HG02798 (cell line): ENCODE results near the gene PREP.
"Not testable (repeated sequence)": the region's sequence is repeated elsewhere in the genome, so short reads cannot be mapped to it uniquely, and the experiment has no call there.

Experiments
- ATAC-seq: cut with Tn5 transposase; IDR thresholded peaks from one replicate; pipeline ENCODE4 v1.9.1; 2021; ENCODE audit warnings: mild to moderate bottlenecking; ENCODE audit not compliant: unreplicated experiment, poor library complexity

The PREP gene

GRCh38 chr6:105276374-105276773 lies 126.5 kb downstream of the PREP start:
- no peak for ATAC-seq

DNA sequence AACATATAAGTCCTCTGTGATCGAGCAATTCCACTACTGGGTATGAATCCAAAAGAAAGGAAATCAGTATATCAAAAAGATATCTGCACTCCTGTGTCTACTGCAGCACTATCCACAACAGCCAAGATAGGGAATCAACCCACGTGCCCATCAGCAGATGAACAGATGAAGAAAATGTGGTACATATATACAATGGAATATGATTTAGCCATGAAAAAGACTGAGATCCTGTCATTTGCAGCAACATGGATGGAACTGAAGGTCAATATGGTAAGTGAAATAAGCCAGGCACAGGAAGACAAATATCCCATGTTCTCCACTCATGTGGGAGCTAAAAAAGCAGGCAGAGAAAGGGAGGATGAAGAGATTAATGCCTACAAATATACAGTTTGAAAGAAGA lies 127.3 kb downstream of the PREP start:
- ATAC-seq, result no peak

DNA sequence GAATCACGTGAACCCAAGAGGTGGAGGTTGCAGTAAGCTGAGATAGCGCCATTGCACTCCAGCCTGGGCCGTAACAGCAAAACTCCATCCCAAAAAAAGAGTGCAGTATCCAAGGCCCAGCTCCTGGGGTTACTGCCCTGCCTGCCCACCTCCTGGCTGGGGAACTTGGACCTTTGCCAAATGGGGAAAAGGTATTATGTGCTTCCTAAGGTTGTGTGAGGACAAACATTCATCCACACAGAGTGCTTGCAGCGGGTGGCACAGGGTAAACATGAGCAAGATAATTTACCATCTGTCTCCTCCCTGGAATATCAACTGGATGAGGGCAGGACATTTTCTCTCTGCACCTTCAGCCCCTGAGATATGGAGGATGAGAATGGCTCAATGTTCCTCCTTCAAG lies 128.2 kb downstream of the PREP start:
- no peak for ATAC-seq

DNA sequence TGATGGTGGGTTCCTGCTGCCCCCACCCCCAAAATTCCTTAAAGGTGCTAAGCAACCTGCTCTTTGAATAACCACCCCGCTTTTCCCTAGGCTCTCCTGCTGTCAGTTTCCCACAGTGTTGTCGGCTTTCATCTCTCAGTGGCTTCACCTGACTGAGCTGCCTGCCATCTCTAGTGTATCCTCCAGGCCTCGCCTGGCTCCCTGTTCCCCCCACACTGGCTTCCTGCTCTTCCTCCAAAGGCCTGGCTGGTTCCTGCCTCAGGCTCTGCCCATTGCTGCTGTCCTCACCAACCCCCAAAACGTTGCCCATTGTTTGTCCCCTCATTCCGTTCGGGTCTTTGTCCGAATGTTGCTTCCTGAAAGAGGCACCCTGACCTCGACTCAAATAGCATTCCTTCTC lies 129.3 kb downstream of the PREP start:
- no peak for ATAC-seq

- ATAC-seq, result no peak
Measured at GRCh38 chr6:105272786-105273185, 130.1 kb downstream of the PREP start.

DNA sequence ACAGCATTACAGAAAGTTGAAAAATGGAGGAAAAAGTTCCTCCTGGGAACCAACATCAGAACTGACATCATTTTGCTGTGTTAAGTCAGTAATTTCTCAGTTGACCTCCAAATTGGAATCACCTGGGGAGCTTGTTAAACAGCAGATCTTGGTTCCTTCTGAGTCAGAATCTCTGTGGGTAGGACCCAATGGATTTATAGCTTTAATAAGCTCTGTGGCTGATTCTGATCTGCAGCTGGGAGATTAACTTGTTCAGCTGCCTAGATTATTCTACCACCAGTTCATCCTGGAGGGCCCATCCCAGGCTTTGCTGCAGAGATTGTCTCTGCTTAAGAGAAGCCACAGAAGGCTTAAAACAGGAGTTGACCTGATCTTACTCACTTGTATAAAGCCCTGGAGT lies 132.4 kb downstream of the PREP start:
- ATAC-seq, result no peak

DNA sequence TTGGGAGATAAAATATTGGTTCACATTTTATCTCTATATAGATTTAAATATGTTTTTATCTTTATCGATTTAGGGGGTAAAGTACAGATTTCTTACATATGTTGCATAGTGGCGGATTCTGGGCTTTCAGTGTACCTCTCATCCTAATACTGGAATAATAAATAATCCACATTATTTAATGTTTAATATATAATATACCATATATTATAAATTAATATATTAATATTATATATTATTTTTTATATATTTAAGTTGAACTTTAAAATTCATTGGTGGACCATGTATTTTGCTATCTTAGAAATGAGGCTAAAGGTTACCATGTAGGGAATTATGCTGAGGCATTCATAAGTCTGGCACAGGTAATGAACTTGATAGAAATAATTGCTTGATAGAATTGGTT lies 133.5 kb downstream of the PREP start:
- ATAC-seq, result no peak

DNA sequence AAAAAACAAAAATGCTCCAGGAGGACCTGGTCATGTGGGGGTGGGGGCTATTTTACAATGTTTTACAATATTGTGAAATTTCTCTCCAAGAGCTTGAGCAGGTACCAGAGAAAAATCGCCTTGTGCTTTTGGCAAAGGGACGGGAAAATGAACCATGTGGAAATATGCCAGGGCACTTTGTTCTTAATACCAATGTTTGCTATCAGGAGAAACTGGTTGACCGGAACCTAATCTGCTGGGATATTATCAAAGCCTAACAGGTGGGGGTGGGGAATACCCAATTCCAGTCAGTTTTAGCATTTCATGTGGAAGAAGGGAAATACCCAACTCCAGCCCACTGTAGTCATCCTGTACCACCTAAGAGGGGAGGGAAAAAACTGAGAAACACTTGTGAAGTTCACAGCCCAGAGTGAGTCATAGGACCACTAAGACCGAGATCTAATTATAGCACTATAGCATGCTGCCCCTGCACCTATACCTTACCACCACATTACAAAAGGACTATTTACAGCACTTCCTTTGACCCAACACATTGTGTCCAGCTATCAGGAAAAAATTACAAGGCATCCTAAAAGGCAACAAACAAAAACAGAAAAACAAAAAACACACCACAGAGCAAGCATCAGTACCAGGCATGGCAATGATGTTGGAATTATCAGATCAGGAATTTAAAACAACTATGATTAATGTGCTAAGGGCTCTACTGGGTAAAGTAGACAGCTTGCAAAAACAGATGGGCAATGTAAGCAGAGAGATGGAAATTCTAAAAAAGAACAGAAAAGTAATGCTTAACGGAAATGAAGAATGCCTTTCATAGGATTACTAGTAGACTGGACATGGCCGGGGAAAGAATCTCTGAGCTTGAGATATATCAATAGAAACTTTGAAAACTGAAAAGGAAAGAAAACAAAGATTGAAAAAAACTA lies 138.9 kb downstream of the PREP start:
- ATAC-seq, result peak; percentile 51

DNA sequence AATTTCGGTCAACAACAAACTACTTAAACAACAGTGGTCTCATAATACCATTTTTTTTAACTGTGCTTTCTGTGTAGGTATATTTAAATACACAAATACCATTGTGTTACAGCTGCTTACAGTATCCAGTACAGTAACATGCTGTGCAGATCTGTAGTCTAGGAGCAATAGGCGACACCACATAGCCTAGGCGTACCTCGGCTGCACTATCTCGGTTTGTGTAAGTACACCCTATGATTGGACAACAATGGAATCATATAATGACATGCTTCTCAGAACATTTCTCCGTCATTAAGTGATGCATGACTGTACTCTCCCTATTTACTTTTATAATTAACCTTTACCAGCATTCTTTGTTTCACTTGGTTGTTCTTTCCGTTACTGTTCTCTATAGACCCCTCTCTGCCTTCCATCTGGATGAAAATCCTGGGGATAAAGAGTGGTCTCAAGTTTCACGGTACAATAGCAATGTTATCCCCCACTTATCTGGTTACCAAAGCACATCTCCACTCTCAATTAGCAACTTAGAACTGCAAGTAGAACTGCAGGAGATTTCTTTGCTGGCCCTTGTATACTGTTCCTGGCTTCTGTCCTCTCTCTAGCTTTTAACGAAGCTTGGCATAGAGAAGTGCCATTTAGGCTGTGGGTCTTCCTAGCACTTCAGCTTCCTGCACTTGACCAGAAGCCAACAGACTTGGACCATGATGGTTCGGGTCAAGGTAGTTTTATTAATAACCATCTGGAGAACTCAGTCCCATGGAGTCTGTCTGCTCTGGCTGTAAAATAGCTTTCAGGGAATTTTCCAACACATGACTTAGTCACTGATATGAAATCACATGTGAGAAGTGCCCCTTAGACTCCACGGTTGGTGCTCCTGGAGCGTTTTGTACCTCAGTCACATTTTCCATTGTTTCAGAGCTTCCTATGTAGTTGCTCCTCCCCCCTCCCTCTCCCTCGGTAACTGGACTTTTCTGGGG lies 142.7 kb downstream of the PREP start:
- no peak for ATAC-seq

GRCh38 chr6:105258816-105259215 lies 144.1 kb downstream of the PREP start:
- no peak for ATAC-seq

DNA sequence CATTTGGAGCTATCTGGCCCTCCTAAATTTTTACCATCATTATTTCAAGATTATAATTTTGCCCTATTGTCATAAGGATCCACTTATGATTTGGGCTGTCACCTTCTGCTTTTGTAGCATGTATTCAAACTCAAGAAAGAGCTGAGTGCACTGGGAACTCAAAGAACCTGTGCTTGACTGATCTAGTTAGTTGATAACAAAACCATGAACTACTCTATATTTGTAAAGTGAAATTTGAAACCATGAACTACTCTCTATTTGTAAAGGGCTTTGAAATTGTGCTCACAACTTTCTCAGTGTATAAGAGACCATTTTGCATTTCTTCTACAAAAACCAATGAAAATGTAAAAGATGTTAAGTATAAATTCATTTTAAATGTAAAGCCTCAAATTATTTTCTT lies 145.5 kb downstream of the PREP start:
- ATAC-seq, result peak; percentile 48

- ATAC-seq, result no peak
Measured at GRCh38 chr6:105256619-105257018, 146.3 kb downstream of the PREP start.

- ATAC-seq, result no peak
Measured at GRCh38 chr6:105253787-105254186, 149.1 kb downstream of the PREP start.

- no peak for ATAC-seq
Measured at GRCh38 chr6:105251689-105252088, 151.2 kb downstream of the PREP start.

DNA sequence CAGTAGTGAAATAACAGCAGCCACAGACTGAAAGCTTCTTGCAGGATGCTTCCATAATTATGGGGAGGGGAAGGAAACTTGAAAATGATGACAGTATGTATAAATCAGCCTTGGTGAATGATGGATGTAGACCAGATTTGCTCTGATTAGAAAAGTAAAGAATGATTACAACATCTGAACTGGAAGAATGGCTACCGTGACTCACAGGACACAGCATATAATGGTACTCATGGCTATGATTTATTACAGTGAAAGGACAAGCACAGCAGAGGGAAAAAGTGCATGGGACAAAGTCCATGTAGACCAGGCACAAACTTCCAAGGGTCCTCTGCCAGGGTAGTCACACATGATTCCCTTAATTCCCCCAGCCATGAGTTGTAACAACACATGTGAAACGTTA lies 152.3 kb downstream of the PREP start:
- no peak for ATAC-seq

DNA sequence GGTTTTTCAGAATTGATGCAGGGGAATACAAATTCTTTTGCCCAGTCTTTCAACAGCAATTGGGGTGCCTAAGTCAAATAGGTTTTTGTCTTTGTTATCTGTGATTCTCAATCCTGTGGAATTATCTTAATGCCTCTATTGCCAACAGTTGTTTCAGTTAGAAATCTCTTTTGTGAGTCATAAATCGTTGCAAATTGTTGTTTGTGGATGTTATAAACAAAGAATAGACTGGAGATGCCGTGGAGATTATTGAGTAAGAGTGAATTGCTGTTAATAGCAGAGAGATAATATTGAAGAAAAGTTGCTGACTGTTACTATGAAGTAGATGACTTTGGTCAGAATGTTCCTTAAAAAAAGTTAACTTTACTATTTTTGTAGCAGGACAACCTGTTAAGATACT lies 159.4 kb downstream of the PREP start:
- no peak for ATAC-seq

DNA sequence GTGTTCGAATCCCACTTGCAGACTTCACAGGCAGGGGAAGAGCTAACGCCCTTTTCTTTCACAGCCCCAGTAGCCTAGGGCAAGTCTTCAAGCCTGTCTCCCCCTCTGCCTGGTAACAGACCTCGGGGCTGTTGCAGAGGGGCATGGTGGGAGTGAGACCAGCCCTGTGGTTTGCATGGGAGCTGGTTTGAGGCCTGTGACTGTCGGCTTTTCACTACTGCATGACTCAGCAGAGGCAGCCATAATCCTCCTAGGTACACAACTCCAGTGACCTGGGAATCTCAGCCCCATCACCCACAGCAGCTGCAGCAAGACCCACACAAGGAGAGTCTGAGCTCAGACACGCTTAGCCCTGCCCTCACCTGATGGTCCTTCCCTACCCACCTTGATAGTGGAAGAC lies 167.7 kb downstream of the PREP start:
- ATAC-seq, result no peak

DNA sequence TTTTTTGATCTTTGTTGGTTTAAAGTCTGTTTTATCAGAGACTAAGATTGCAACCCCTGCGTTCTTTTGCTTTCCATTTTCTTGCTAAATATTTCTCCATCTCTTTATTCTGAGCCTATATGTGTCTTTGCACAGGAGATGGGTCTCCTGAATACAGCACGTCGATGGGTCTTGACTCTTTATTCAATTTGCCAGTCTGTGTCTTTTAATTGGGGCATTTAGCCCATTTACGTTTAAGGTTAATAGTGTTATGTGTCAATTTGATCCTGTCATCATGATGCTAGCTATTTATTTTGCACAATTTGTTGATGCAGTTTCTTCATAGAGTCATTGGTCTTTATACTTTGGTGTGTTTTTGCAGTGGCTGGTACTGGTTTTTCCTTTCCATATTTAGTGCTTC lies 171.1 kb downstream of the PREP start:
- ATAC-seq, result not testable (repeated sequence)
